GM21825 (cell line): ENCODE data around the gene TEX13D.
A peak's percentile ranks its signal among the peaks of the same experiment; 100 is the strongest.
"Not testable (repeated sequence)": the region's sequence is repeated elsewhere in the genome, so short reads cannot be mapped to it uniquely, and the experiment has no call there.

Experiments used
- ATAC-seq: cut with Tn5 transposase; IDR thresholded peaks from one replicate; pipeline ENCODE4 v1.9.1; 2021; ENCODE audit warnings: mild to moderate bottlenecking, moderate library complexity; ENCODE audit not compliant: unreplicated experiment

The TEX13D gene

GRCh38 chrX:124332481-124333424, at the start of gene TEX13D:
TEX13D (plus strand) TSS chrX:124332660; CDS start chrX:124332918, 258 bp downstream.
- no peak for ATAC-seq

- no peak for ATAC-seq
Measured at GRCh38 chrX:124289443-124289842, 43.0 kb upstream of the TEX13D start.

- ATAC-seq = no peak
Measured at GRCh38 chrX:124293810-124294209, 38.6 kb upstream of the TEX13D start.

GRCh38 chrX:124299323-124299722, 33.1 kb upstream of the TEX13D start:
- ATAC-seq = not testable (repeated sequence)

- ATAC-seq = no peak
Measured at GRCh38 chrX:124300405-124300804, 32.1 kb upstream of the TEX13D start.

- ATAC-seq = no peak
Measured at GRCh38 chrX:124307253-124307907, 25.1 kb upstream of the TEX13D start.

- no peak for ATAC-seq
Measured at GRCh38 chrX:124325732-124326131, 6.7 kb upstream of the TEX13D start.

GRCh38 chrX:124328765-124329164, 3.7 kb upstream of the TEX13D start:
- no peak for ATAC-seq

- ATAC-seq = peak; percentile 54
Measured at GRCh38 chrX:124333862-124334261, 1.4 kb downstream of the TEX13D start.

GRCh38 chrX:124334555-124334954, 2.1 kb downstream of the TEX13D start:
- not testable (repeated sequence) for ATAC-seq

GRCh38 chrX:124335598-124335997, 3.1 kb downstream of the TEX13D start:
- no peak for ATAC-seq

- ATAC-seq = no peak
Measured at GRCh38 chrX:124337916-124338315, 5.5 kb downstream of the TEX13D start.

- ATAC-seq = no peak
Measured at GRCh38 chrX:124338733-124339514, 6.5 kb downstream of the TEX13D start.

GRCh38 chrX:124341396-124342132, 9.1 kb downstream of the TEX13D start:
- ATAC-seq = no peak

- no peak for ATAC-seq
Measured at GRCh38 chrX:124342174-124342867, 9.9 kb downstream of the TEX13D start.

- ATAC-seq = no peak
Measured at GRCh38 chrX:124343016-124343415, 10.6 kb downstream of the TEX13D start.

GRCh38 chrX:124344246-124344645, 11.8 kb downstream of the TEX13D start:
- no peak for ATAC-seq

GRCh38 chrX:124346117-124346876, 13.8 kb downstream of the TEX13D start, which contains the start of gene SH2D1A:
SH2D1A (plus strand) TSS chrX:124346563; CDS start chrX:124346643, 80 bp downstream.
- no peak for ATAC-seq

- ATAC-seq = no peak
Measured at GRCh38 chrX:124346877-124347241, 14.4 kb downstream of the TEX13D start.
